Lower leg skin (tissue), 4 donors: Measurements from ENCODE around the gene SCN3A. TPM values are rescaled to one million over a fixed set of nuclear protein-coding genes. Genes with fewer than 3 reads are reported as not detected.

Source experiments
- DNase-seq, 2 donors: peaks; one replicate each; pipeline ENCODE4 v3.0.0-alpha.2; 2019; ENCODE audit warnings: low spot score in 2 of 2
- H3K4me3 ChIP-seq: fragments of 200-600 bp; sonication (generic); 2 replicates; pipeline ENCODE4 v1.5.1; 2017; ENCODE audit warnings: mild to moderate bottlenecking, low read depth; ENCODE audit not compliant: poor library complexity, severe bottlenecking
- POLR2A ChIP-seq, 2 donors: fragments of 450-650 bp; IDR thresholded peaks; one replicate each; pipeline ENCODE4 v1.6.1; 2016 to 2017; ENCODE audit warnings: antibody characterized with exemption in 2 of 2, mild to moderate bottlenecking in 1 of 2, moderate library complexity in 1 of 2
- WGBS, 2 donors: methylation state at CpG; one replicate each; pipeline ENCODE4 v1.1.5; 2018; 5-methylcytosine and 5-hydroxymethylcytosine counted together
- intact Hi-C: fragments of 100-400 bp; cut with DNase I; formaldehyde crosslinking; loops from one replicate; pipeline ENCODE4 v1.15.0; 2023; ENCODE audit warnings: low total_unique reads
- total RNA-seq, 4 donors: library from RNA; depleted of rRNA; stranded (reverse); fragments of >200 nt; gene quantifications; one replicate each; pipeline ENCODE4 v1.1.0, GENCODE V29; 2016
- TF ChIP-seq, protein P1 (sequence below), 3 donors: fragments of 450-650 bp; IDR thresholded peaks; one replicate each; pipeline ENCODE4 v1.5.1; 2016; ENCODE audit warnings: antibody characterized with exemption in 3 of 3, mild to moderate bottlenecking in 3 of 3, moderate library complexity in 2 of 3

The SCN3A gene
- total RNA-seq, 4 donors from 2014 or later, result 0.11 to 0.78 (median 0.26) TPM

GRCh38 chr2:165240916-165241315 lies 37.1 kb upstream of the SCN3A start:
- H3K4me3 ChIP-seq, result no peak overlapping the region
- intact Hi-C loops, result no loop called here
- WGBS, 2 donors, result 84 to 88% methylated on average over 2 of the region's 2 CpGs
- TF ChIP-seq, protein P1, sequence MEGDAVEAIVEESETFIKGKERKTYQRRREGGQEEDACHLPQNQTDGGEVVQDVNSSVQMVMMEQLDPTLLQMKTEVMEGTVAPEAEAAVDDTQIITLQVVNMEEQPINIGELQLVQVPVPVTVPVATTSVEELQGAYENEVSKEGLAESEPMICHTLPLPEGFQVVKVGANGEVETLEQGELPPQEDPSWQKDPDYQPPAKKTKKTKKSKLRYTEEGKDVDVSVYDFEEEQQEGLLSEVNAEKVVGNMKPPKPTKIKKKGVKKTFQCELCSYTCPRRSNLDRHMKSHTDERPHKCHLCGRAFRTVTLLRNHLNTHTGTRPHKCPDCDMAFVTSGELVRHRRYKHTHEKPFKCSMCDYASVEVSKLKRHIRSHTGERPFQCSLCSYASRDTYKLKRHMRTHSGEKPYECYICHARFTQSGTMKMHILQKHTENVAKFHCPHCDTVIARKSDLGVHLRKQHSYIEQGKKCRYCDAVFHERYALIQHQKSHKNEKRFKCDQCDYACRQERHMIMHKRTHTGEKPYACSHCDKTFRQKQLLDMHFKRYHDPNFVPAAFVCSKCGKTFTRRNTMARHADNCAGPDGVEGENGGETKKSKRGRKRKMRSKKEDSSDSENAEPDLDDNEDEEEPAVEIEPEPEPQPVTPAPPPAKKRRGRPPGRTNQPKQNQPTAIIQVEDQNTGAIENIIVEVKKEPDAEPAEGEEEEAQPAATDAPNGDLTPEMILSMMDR (IDR thresholded peaks at IDR 0.05), result no peak
- no peak for TF ChIP-seq POLR2A (IDR thresholded peaks at IDR 0.05)
- no peak for DNase-seq

DNA sequence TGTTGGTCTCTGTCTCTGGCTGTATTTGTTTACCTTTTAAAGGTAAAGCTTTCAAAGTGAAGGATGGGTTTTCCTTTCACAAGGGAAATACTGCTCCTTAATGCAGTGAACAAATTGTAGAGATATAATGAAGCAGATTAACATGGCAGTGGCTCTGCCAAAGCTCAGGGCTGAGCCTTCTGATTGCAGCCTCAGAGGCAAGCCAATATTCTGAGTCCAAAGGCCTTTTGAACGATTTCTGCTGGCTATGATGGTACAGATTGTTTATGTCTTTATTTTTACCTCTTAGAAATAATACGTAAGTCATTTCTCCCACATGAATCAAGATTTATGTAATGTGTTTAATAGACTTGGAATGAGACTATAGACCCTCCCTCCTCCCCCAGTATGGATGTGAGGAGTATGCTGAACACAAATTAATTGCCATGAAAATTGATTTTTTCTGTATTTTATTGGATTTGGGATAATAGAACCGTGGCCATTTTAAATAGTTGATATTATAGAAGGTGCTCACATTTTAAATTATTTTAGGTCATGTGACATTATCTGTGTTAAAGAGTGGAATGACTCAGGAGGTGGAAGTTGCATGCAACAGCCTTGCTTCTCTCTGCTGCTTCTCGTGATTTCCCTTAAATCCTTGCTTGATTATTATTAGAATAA lies 36.1 kb upstream of the SCN3A start:
- TF ChIP-seq, protein P1 (IDR thresholded peaks at IDR 0.05), result no peak
- no peak for TF ChIP-seq POLR2A (IDR thresholded peaks at IDR 0.05)
- H3K4me3 ChIP-seq, result no peak overlapping the region
- intact Hi-C loops, result no loop called here
- 68 to 69% methylated on average over 4 of the region's 4 CpGs for WGBS, 2 donors
- no peak for DNase-seq

GRCh38 chr2:165239230-165239629 lies 35.4 kb upstream of the SCN3A start, which contains the start of gene SCN2A:
SCN2A (plus strand) TSS chr2:165239414; CDS start chr2:165295824, 56,410 bp downstream.
- H3K4me3 ChIP-seq, result no peak within 1 kb of the TSS
- TF ChIP-seq, protein P1 (IDR thresholded peaks at IDR 0.05), result peak in 1 of 3 donors; percentile 49
- no peak for TF ChIP-seq POLR2A (IDR thresholded peaks at IDR 0.05)
- WGBS, 2 donors, result 31% methylated on average over 3 of the region's 3 CpGs
- intact Hi-C loops, result no loop called here
- DNase-seq, result peak in 1 of 2 donors; percentile 21

GRCh38 chr2:165238295-165238694 lies 34.4 kb upstream of the SCN3A start:
- intact Hi-C loops, result no loop called here
- DNase-seq, result no peak
- TF ChIP-seq, protein P1 (IDR thresholded peaks at IDR 0.05), result no peak
- no peak for TF ChIP-seq POLR2A (IDR thresholded peaks at IDR 0.05)
- no peak overlapping the region for H3K4me3 ChIP-seq
- 4 to 6% methylated on average over 3 of the region's 3 CpGs for WGBS, 2 donors

DNA sequence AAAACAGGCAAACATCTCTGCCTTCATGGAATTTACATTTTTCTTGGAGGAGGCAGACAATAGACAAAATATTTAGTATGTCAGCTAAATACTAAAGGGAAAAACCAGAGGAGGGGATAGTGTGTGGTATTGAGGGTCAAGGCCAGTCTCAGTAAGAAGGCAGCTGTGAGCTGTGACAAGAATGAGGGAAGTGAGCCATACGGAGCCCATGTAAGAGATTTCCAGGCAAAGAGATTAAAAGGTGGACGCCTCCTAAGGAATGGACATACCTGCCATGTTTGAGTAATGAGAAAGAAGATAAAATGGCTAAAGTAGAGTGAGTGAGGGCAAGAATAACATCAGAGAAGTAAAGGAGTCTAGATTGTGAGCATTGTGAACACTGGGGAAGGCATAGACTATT lies 33.2 kb upstream of the SCN3A start:
- no peak for DNase-seq
- intact Hi-C loops, result no loop called here
- WGBS, 2 donors, result 47 to 57% methylated on average over 2 of the region's 2 CpGs
- TF ChIP-seq, protein P1 (IDR thresholded peaks at IDR 0.05), result no peak
- TF ChIP-seq POLR2A (IDR thresholded peaks at IDR 0.05), result no peak
- no peak overlapping the region for H3K4me3 ChIP-seq

DNA sequence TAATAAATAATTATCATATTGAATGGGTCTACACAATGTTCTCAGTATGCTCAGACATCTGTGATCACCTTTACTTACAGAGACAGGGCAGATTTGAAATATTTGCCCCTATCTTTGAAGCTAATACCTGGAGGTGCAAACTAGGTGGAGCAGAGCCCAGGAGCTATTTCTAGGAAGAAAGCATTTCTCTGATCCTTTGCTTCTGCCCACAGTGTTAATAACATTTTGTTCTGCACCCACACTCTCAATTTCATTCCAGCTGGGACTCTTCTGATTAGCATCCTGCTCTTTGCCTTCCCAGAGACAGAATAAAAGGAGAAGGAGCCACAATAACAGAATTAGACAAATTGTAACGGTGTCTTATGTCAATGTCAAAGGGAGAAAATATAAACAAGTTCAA lies 23.7 kb upstream of the SCN3A start:
- H3K4me3 ChIP-seq, result no peak overlapping the region
- WGBS, 2 donors, result 76 to 80% methylated on average over 1 of the region's 1 CpG
- TF ChIP-seq, protein P1 (IDR thresholded peaks at IDR 0.05), result no peak
- TF ChIP-seq POLR2A (IDR thresholded peaks at IDR 0.05), result no peak
- no peak for DNase-seq
- intact Hi-C loops, result no loop called here
